CD4-positive, alpha-beta T cell (primary cell): ENCODE results near the gene KCNA1. TPM values are rescaled to one million over a fixed set of nuclear protein-coding genes. Genes with fewer than 3 reads are reported as not detected.

Experiments
- ATAC-seq: fragments of 200-7000 bp; cut with Tn5 transposase; one replicate; pipeline ENCODE4 v1.10.0; 2022; ENCODE audit warnings: mild to moderate bottlenecking; ENCODE audit not compliant: poor library complexity
- CTCF ChIA-PET: fragments of 350-600 bp; sonication (Branson Sonifier 250); formaldehyde crosslinking; loops from one replicate; lab custom pipeline; 2021; ENCODE audit warnings: antibody characterized with exemption, inconsistent platforms; lab: Charles Lee
- POLR2A ChIA-PET: fragments of 350-600 bp; sonication (Branson Sonifier 250); formaldehyde crosslinking; loops from one replicate; lab custom pipeline; 2021; ENCODE audit warnings: antibody characterized with exemption, inconsistent platforms; lab: Charles Lee
- DNase-seq, 14 experiments: peaks; one replicate each; pipeline ENCODE4 v3.0.0-alpha.2; 2013 to 2020; ENCODE audit warnings: mixed read lengths in 2 of 14
- H3K27ac ChIP-seq, 2 donors: one replicate each; pipeline versions ENCODE4 v1.5.1 to v1.7.0; 2013; ENCODE audit warnings: low read length in 2 of 2, low read depth in 1 of 2, mild to moderate bottlenecking in 1 of 2
- H3K27me3 ChIP-seq, 2 experiments: 1 replicate in 1 of 2; 2 replicates in 1 of 2; pipeline versions ENCODE4 v1.6.1 to v1.7.0; 2013; ENCODE audit warnings: low read length in 2 of 2, control low read depth in 1 of 2, mild to moderate bottlenecking in 1 of 2, moderate library complexity in 1 of 2; ENCODE audit not compliant: insufficient read depth in 2 of 2, control insufficient read depth in 1 of 2
- H3K36me3 ChIP-seq: one replicate; pipeline ENCODE4 v1.6.1; 2013; ENCODE audit warnings: low read length, control low read depth; ENCODE audit not compliant: insufficient read depth
- H3K4me1 ChIP-seq: one replicate; pipeline ENCODE4 v1.6.1; 2013; ENCODE audit warnings: low read length, control low read depth; ENCODE audit not compliant: insufficient read depth
- H3K4me3 ChIP-seq: one replicate; pipeline ENCODE4 v1.5.1; 2013; ENCODE audit warnings: mild to moderate bottlenecking, low read length, moderate library complexity
- H3K9me3 ChIP-seq, 2 experiments: 1 replicate in 1 of 2; 2 replicates in 1 of 2; pipeline versions ENCODE4 v1.6.1 to v1.7.0; 2013; ENCODE audit warnings: low read length in 2 of 2, mild to moderate bottlenecking in 2 of 2, control low read depth in 1 of 2, moderate library complexity in 1 of 2; ENCODE audit not compliant: control insufficient read depth in 1 of 2, insufficient read depth in 1 of 2
- H3K27ac Mint-ChIP-seq: one replicate; pipeline ENCODE4 v1.8.0; 2020; ENCODE audit warnings: mixed read lengths
- H3K27me3 Mint-ChIP-seq: one replicate; pipeline ENCODE4 v1.8.0; 2021; ENCODE audit warnings: mixed read lengths
- H3K36me3 Mint-ChIP-seq: one replicate; pipeline ENCODE4 v1.8.0; 2021; ENCODE audit warnings: low read depth, mixed read lengths
- H3K4me1 Mint-ChIP-seq: one replicate; pipeline ENCODE4 v1.8.0; 2021; ENCODE audit warnings: low read depth, mixed read lengths
- H3K4me3 Mint-ChIP-seq: one replicate; pipeline ENCODE4 v1.8.0; 2020; ENCODE audit warnings: mild to moderate bottlenecking, mixed read lengths
- H3K9me3 Mint-ChIP-seq: one replicate; pipeline ENCODE4 v1.8.0; 2020; ENCODE audit warnings: mixed read lengths
- intact Hi-C, 2 experiments: fragments of 100-400 bp; cut with DNase I in 1 of 2; cut with micrococcal nuclease in 1 of 2; formaldehyde crosslinking; loops; one replicate each; pipeline versions ENCODE4 v1.15.1 to v1.9.0; 2023 to 2025; cut with DNase I, micrococcal nuclease
- total RNA-seq, 174 experiments: library from RNA in 2 of 174; stranded (reverse) in 2 of 174; gene quantifications; one replicate each; pipeline ENCODE4 v1.2.3 and lab custom pipeline; 2021 to 2026
- TF ChIP-seq, protein P1 (sequence below): fragments of 200-600 bp; IDR thresholded peaks from one replicate; pipeline ENCODE4 v1.8.0; 2022; ENCODE audit warnings: antibody characterized with exemption, mild to moderate bottlenecking

The KCNA1 gene
- total RNA-seq, 2 experiments from 2014 or later: not detected

DNA sequence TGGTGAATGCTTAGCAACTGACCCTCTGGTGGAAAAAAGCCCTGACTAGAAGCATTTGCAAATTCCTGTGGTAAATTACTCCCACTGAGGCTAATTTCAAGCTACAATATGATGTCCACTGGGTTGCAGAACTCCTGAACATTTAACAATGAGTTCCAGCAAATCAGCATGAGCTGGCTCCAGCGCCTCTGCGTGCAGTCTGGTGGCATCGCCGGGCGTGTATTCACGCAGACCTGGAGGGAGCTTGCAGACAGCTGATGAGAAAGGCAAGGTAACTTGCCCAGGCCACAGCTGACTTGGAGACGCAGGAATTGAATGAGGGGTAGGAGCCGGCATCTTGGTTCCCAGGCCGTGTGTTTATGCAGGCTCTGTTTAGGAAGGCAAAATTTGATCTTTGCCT is 45.1 kb upstream of the KCNA1 start:
- Mint-ChIP-seq H3K4me3 (no peak overlapping the region), H3K27me3 (peaks cover 44% of the 10 kb centered on the region), H3K27ac (no peak overlapping the region), H3K36me3 (no peaks in the 10 kb centered on the region), H3K9me3 (no peaks in the 10 kb centered on the region), H3K4me1 (no peaks in the 10 kb centered on the region)
- Histone ChIP-seq H3K9me3 (no peaks in the 10 kb centered on the region), H3K4me3 (no peak overlapping the region), H3K36me3 (no peaks in the 10 kb centered on the region), H3K4me1 (no peaks in the 10 kb centered on the region), H3K27ac (no peak overlapping the region), H3K27me3 (peaks cover 5 to 14% of the 10 kb centered on the region in 2 experiments)
- TF ChIP-seq, protein P1, sequence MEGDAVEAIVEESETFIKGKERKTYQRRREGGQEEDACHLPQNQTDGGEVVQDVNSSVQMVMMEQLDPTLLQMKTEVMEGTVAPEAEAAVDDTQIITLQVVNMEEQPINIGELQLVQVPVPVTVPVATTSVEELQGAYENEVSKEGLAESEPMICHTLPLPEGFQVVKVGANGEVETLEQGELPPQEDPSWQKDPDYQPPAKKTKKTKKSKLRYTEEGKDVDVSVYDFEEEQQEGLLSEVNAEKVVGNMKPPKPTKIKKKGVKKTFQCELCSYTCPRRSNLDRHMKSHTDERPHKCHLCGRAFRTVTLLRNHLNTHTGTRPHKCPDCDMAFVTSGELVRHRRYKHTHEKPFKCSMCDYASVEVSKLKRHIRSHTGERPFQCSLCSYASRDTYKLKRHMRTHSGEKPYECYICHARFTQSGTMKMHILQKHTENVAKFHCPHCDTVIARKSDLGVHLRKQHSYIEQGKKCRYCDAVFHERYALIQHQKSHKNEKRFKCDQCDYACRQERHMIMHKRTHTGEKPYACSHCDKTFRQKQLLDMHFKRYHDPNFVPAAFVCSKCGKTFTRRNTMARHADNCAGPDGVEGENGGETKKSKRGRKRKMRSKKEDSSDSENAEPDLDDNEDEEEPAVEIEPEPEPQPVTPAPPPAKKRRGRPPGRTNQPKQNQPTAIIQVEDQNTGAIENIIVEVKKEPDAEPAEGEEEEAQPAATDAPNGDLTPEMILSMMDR: no peak
- intact Hi-C loops: loop anchor here in 1 of 2 experiments (10.0 kb wide), 1 partner anchor 1180 kb away; no protein-coding TSS in a partner anchor
- ChIA-PET CTCF (no interaction called here), POLR2A (no interaction called here)
- ATAC-seq: no peak
- DNase-seq: no peak

DNA sequence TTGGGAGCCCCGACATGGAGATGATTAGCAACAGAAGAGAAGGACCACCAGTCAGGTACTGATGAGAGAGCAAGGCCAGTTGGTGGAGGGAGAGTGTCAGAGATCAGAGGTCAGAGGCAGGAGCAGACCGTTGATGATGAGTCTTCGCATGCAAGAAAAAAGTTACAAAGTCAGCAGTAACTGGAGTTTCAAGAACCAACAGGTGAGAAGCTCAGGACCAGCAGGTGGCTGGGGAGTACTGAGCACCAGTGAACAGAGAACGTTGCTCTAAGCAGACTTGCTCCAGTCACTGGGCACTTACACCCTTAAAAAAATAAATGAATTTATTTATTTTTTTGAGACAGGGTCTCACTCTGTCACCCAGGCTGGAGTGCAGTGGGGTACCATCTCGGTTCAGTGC is 44.5 kb upstream of the KCNA1 start:
- ATAC-seq (no peak), DNase-seq (no peak)
- Histone ChIP-seq H3K36me3 (no peaks in the 10 kb centered on the region), H3K4me1 (no peaks in the 10 kb centered on the region), H3K27me3 (peaks cover 5 to 14% of the 10 kb centered on the region in 2 experiments), H3K27ac (no peak overlapping the region), H3K9me3 (no peaks in the 10 kb centered on the region), H3K4me3 (no peak overlapping the region)
- Mint-ChIP-seq H3K27me3 (peaks cover 41% of the 10 kb centered on the region), H3K36me3 (no peaks in the 10 kb centered on the region), H3K4me1 (no peaks in the 10 kb centered on the region), H3K9me3 (no peaks in the 10 kb centered on the region), H3K4me3 (no peak overlapping the region), H3K27ac (no peak overlapping the region)
- ChIA-PET CTCF (no interaction called here), POLR2A (no interaction called here)
- intact Hi-C loops: loop anchor here in 1 of 2 experiments (10.0 kb wide), 1 partner anchor 1180 kb away; no protein-coding TSS in a partner anchor
- TF ChIP-seq, protein P1: no peak

DNA sequence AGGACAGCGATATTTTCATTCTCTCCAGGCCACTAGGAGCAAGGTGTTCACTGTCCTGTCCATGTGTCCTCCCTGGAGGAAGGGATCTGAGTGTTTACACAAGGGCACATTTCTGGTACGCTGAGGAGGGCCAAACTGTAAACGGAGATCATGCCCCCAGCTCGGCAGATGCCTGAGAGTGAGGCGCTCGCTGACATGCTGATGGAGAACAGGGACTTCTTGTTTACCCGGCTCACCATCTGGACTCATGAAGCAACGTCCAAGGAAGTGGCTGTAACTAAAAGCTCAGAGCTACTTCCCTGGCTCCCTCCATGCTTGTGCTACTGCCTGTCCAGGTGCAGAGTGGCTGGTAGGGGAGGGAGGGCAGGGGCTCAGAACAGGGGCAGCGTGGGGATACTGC is 43.4 kb upstream of the KCNA1 start:
- TF ChIP-seq, protein P1: no peak
- H3K27ac ChIP-seq: no peak overlapping the region
- H3K27me3 ChIP-seq: peaks cover 9 to 14% of the 10 kb centered on the region in 2 experiments
- H3K9me3 ChIP-seq: no peaks in the 10 kb centered on the region
- H3K4me1 ChIP-seq: no peaks in the 10 kb centered on the region
- no peak for DNase-seq
- H3K27ac Mint-ChIP-seq: no peak overlapping the region
- no peak overlapping the region for H3K4me3 Mint-ChIP-seq
- H3K36me3 Mint-ChIP-seq: no peaks in the 10 kb centered on the region
- CTCF ChIA-PET: no interaction called here
- intact Hi-C loops: loop anchor here in 1 of 2 experiments (10.0 kb wide), 1 partner anchor 1179 kb away; no protein-coding TSS in a partner anchor
- H3K4me3 ChIP-seq: no peak overlapping the region
- peaks cover 43% of the 10 kb centered on the region for H3K27me3 Mint-ChIP-seq
- POLR2A ChIA-PET: no interaction called here
- H3K9me3 Mint-ChIP-seq: no peaks in the 10 kb centered on the region
- H3K4me1 Mint-ChIP-seq: no peaks in the 10 kb centered on the region
- no peaks in the 10 kb centered on the region for H3K36me3 ChIP-seq
- ATAC-seq: no peak
